GM19467 (cell line): Measurements from ENCODE around the gene TPPP2.

ENCODE experiments used
- ATAC-seq: cut with Tn5 transposase; IDR thresholded peaks from one replicate; pipeline ENCODE4 v1.9.1; 2021; ENCODE audit warnings: mild to moderate bottlenecking, moderate library complexity; ENCODE audit not compliant: unreplicated experiment

TPPP2 gene

DNA sequence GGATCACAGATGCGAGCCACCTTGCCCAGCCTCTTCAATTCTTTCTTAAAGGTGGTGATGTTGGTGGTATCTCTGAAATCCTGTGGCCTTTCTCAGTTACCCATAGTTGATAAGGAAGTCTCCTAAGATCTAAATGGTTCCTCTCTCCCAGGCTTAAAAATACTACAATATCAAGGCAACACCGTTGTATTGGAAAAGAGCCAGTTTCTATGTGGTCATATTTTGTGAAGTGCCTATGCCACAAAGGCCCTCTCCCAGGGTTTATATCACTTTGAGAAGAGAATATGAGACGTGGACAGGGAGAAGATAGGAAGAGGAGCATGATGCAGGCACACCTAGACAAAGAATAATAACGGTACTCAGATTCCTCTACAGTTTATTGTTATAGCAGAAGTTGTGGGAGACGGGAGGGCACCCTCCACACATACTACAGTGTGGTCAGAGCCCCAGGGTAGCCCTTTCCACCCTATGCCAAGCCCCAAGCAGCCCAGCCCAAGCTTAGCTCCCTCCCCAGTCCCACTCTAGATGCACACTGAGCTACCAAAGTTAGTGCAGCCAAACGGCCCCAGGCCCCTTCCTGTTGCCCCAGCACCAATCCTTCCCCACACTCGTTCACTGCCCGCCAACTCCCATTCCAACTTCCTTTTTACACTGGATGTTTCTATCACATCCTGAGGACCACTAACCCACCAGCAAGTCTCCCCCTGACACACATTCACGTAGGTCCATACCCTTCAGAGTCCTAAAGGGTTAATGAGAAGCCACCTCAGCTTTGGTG lies 13.4 kb upstream of the TPPP2 start:
- ATAC-seq: no peak

- no peak for ATAC-seq
Measured at GRCh38 chr14:21017528-21018245, 12.3 kb upstream of the TPPP2 start.

DNA sequence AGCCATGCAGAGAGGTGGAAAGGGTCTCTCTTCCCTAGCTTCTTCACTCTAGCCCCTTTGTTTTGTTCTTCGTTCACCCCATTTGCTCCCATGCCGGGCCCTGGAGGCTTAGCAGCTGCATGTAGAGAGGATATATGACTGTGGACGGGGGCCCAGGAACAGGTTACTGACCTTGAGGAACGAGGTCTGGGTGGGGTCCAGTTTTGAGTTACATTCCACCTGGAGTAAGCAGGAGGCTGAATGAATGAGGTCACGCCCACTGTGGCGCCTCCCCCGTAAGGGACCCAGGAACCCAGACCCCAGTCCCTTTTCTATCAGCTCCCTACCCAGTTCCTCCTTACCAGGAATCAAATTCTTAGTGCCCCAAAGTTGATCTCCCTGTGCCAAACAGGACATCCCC lies 11.7 kb upstream of the TPPP2 start:
- no peak for ATAC-seq

GRCh38 chr14:21018781-21019180 lies 11.2 kb upstream of the TPPP2 start:
- no peak for ATAC-seq

DNA sequence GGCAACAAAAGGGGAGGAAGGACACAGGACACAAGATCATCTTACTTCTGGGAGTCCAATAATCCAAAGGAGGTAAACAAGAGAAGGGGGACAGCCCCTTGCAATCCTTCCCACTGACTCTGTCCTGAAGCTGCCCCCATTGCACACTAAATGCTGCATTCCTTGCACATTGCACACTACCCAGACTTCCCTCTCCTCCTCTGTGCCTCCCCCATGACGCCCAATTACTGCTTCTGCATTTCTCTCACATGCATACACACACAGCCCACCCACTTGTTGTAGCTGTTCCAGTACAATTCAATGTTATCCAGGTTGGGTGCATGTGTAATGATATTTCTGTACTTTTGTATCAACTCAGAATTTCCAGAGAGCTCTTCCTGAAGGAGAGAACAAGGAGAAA lies 10.7 kb upstream of the TPPP2 start:
- no peak for ATAC-seq

GRCh38 chr14:21020977-21021545 lies 9.0 kb upstream of the TPPP2 start:
- ATAC-seq: no peak

GRCh38 chr14:21022686-21023085 lies 7.3 kb upstream of the TPPP2 start:
- ATAC-seq: no peak

GRCh38 chr14:21023174-21023573 lies 6.8 kb upstream of the TPPP2 start:
- ATAC-seq: no peak

DNA sequence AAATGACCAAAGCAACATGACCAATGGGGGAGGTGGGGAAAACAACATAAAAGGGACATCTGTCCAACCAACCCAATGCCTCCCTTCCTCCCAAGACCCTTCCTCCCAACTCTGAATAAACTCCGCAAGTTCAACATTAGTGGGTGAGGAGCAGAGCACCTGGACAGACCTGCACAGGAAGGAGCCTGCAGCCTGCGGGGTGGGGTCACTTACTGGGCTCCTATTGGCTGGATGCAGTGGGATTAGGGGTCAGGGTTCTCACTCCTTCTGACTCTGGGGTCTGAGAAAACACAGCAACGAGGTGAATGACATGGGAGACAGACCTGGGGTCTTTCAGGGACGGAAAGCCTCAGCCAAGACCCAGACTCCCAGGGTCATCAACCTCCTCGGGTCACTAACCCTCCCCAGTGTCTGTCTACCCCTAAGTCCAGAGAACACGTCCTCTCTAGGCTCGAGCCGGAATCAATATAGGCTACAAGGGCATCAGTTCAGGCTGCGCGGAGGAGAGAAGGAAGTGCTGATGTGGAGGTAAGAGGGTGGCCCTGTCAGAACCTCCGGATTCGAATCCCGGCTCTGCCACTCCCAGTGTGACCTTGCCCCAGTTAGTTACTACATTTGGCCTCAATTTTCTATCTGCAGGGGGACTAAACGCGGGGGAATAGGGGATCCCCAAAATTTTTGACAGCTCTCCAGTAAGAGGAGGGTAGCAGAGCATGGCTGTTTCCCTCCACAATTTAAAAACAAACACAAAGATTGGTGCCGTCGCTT lies 6.0 kb upstream of the TPPP2 start:
- ATAC-seq: no peak

- ATAC-seq: no peak
Measured at GRCh38 chr14:21024585-21025370, 5.2 kb upstream of the TPPP2 start, which contains the start of gene NDRG2. Gene NDRG2, minus strand, starts transcription at chr14:21025061. Its CDS starts 1,746 bp downstream, at chr14:21023315.

DNA sequence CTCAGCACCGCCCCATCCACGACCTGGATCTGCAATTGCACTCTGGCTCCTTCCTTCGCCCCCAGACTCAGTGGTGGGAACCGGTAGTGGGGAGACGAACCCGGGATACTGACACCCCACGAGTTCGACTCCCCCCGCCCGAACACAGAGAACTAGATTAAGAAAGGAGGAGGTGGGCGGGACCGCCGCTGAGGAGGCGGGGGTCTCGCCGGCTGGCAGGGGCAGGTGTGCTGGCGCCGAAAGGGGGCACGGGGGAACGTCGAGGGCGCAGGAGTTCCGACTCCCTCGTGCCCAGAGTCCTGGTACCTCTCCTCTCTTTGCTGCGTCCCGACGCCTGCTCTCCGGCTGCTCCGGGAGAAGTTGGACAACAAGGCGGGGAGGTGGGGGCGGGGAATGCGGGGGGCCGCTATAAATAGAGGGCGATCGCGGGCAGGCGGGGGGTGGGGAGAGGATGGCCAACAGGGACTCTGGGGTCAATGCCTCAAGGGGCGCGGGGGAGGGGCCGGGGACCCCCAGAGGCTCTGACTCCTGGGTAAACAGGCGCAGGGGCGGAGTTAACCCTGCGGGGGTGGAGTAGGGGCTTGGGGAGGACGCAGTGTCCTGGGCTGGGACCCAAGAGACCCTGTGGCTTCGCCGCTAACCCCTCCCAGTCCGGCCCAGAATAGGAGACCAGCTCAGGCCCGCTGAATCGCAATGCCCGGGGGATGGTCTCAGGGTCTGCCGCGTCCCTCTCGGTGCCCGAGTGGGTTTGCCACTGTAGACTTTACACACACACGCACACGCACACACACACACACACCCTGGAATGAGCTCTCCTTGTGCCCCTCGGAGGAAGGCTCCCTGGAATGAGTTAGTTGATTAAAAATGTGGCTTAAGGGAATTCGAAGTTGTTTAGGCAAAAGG lies 4.4 kb upstream of the TPPP2 start:
- no peak for ATAC-seq

DNA sequence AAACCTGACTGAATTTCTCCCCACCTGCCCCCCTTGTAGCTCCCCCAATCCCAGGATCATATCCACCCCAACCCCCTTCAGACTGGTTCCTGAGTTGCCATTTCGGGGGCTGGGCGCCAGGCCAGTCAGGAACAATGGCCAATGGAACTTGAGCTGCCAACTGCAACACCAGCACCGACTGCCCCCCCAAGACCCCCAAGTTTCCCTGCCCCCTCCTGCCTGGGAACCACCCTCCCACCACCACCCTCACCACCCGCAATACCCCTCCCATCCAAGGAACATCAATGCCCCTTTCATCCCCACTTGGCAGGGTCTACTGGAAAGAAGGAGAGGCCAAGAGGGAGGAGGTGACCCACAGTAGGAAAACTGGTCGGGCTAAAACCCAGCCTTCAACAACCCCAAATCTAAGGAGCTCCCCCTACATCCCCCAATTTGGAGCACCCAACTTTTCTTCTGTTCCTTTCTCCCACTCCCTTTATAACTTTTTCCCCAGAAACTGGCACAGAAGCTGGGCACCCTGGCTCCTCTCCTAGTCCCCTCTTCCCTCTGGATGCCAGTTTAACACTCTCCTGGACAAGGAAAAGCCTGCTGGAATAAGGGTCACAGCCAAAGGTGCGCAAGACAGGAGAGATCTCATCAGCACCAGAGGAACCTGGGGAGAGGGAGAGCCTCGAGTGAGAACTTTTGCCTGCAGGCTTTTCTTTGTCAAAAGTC lies 3.6 kb upstream of the TPPP2 start:
- ATAC-seq: no peak

DNA sequence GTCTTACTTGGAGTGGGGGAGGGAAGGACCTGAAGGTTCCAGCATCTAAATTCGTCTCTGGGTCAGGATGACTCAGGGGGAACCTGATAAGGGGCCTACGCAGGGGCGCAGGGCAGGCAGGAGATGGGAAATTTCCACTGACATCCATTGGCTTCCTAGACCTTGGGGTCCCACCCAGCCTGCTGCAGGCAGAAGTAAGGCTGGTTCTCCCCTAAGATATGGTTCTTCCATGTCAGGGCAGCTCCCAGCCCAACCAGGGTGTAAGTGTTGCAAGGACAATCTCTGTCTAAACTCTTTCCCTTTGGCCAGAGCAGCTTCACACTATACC lies 3.1 kb upstream of the TPPP2 start:
- ATAC-seq: no peak

DNA sequence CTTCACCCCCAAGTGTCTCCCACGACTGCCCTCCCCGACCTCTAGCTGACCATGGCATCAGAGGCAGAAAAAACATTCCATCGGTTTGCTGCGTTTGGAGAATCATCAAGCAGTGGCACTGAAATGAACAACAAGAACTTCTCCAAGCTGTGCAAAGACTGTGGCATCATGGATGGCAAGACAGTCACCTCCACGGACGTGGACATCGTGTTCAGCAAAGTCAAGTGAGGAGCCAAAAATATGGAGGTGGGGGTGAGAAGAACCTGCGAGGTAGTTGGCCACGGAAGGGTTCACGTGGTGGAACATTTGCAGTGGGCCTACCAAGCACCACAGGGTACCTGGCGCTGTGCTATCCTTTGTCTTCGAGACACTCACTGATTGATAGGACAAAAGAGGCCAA lies 514 bp downstream of the TPPP2 start:
- no peak for ATAC-seq

DNA sequence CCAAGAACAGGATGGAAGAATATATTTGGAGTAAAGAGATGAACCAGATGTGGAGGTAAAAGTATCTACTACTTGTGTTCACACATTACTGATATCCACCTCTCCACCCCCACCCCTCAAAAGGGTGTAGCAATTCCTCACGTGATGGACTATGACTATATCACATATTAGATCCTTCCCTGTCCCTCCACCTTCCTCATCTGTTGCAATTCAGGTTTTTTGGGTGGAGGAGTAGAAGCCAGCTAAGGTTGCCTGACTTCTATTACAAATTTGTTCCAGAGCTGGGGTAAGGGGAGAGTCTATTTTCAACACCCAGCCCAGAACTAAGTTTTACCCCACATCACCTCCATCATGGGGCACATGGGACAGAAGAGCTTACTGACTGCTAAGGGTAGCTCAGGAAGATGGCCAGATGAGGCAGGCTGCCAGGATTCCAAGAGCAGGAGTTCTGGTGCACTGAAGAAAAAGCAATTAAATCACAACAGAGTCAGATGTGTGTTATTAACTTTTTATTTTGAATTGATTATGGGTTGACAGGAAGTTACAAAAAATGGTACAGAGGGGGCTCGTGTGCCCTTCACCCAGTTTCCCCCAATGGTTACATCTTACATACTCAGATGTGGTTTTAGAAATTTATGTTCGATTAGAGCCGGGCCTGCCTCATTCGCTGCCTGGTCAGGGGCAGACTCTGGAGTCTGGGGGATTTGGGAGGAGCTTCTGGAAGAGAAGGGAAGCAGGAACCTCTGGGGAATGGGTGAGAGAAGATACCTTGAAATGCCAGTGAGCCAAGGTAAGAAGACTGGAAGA lies 2.5 kb downstream of the TPPP2 start:
- no peak for ATAC-seq

GRCh38 chr14:21033133-21033698 lies 3.2 kb downstream of the TPPP2 start:
- ATAC-seq: no peak

GRCh38 chr14:21034707-21035106 lies 4.7 kb downstream of the TPPP2 start, which contains the start of gene RNASE13:
Gene RNASE13, minus strand, starts transcription at chr14:21034807. Its CDS starts 519 bp downstream, at chr14:21034288.
- no peak for ATAC-seq

GRCh38 chr14:21036751-21037150 lies 6.7 kb downstream of the TPPP2 start:
- no peak for ATAC-seq
